Testis (tissue), 2 donors: ENCODE results near the gene IAPP.

Source experiments
- POLR2A ChIP-seq: fragments of 450-650 bp; IDR thresholded peaks from one replicate; pipeline ENCODE4 v1.6.1; 2017; ENCODE audit warnings: antibody characterized with exemption, mild to moderate bottlenecking, moderate library complexity
- TF ChIP-seq, protein P1 (sequence below), 3 experiments: fragments of 450-650 bp in 2 of 3; fragments of 200-600 bp in 1 of 3; sonication (generic) in 1 of 3; IDR thresholded peaks; one replicate each; pipeline ENCODE4 v1.5.1; 2016 to 2019; ENCODE audit warnings: antibody characterized with exemption in 3 of 3, mild to moderate bottlenecking in 2 of 3, moderate library complexity in 1 of 3

DNA sequence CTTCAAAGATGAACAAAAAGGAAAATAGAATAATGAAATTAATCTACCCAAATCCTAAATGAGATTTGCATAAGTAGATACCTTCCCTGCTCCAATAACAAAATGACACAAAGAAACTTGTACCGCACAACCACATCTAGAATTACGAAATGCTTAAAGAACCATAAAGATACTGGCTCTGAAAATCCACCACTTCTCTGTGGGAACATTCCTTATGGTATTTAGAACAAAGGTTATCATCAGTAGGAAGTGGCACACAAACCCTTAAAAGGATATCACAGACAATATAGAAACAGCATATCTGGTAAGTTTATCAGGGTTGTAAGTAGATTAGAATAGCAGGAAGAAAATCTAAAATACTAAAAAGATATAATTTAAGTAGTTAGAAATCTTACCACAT, 11.6 kb downstream of the IAPP start:
- TF ChIP-seq, protein P1, sequence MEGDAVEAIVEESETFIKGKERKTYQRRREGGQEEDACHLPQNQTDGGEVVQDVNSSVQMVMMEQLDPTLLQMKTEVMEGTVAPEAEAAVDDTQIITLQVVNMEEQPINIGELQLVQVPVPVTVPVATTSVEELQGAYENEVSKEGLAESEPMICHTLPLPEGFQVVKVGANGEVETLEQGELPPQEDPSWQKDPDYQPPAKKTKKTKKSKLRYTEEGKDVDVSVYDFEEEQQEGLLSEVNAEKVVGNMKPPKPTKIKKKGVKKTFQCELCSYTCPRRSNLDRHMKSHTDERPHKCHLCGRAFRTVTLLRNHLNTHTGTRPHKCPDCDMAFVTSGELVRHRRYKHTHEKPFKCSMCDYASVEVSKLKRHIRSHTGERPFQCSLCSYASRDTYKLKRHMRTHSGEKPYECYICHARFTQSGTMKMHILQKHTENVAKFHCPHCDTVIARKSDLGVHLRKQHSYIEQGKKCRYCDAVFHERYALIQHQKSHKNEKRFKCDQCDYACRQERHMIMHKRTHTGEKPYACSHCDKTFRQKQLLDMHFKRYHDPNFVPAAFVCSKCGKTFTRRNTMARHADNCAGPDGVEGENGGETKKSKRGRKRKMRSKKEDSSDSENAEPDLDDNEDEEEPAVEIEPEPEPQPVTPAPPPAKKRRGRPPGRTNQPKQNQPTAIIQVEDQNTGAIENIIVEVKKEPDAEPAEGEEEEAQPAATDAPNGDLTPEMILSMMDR (IDR thresholded peaks at IDR 0.05) = no peak
- no peak for TF ChIP-seq POLR2A
